Natural killer cell (primary cell): Measurements from ENCODE around the gene EFHC1. TPM values are rescaled to one million over a fixed set of nuclear protein-coding genes. Genes with fewer than 3 reads are reported as not detected.

Experiments
- ATAC-seq, 3 donors: fragments of 150-1000 bp in 2 of 3; fragments of 200-7000 bp in 1 of 3; cut with Tn5 transposase; 1 replicate in 1 of 3; 2 replicates in 2 of 3; pipeline ENCODE4 v1.10.0; 2021; ENCODE audit warnings: mild to moderate bottlenecking in 2 of 3, moderate library complexity in 2 of 3
- DNase-seq, 2 donors: peaks; one replicate each; pipeline versions ENCODE4 v3.0.0 to v3.0.0-alpha.2; 2013 to 2021; ENCODE audit warnings: mixed read lengths in 1 of 2
- H3K27ac ChIP-seq: one replicate; pipeline ENCODE4 v1.5.1; 2013; ENCODE audit warnings: mild to moderate bottlenecking, low read length
- H3K27me3 ChIP-seq: one replicate; pipeline ENCODE4 v1.6.1; 2013; ENCODE audit warnings: low read length; ENCODE audit not compliant: control insufficient read depth, insufficient read depth
- H3K36me3 ChIP-seq: one replicate; pipeline ENCODE4 v1.6.1; 2013; ENCODE audit warnings: low read length; ENCODE audit not compliant: control insufficient read depth, insufficient read depth
- H3K4me1 ChIP-seq: one replicate; pipeline ENCODE4 v1.6.1; 2013; ENCODE audit warnings: low read length; ENCODE audit not compliant: control insufficient read depth, insufficient read depth
- H3K4me3 ChIP-seq: one replicate; pipeline ENCODE4 v1.5.1; 2013; ENCODE audit warnings: low read length
- H3K9me3 ChIP-seq: one replicate; pipeline ENCODE4 v1.6.1; 2013; ENCODE audit warnings: low read length; ENCODE audit not compliant: control insufficient read depth, insufficient read depth
- H3K27ac Mint-ChIP-seq, 2 donors: one replicate each; pipeline ENCODE4 v1.8.0; 2022; ENCODE audit warnings: mild to moderate bottlenecking in 2 of 2, mixed read lengths in 2 of 2, moderate library complexity in 1 of 2
- H3K27me3 Mint-ChIP-seq, 2 donors: one replicate each; pipeline ENCODE4 v1.8.0; 2022; ENCODE audit warnings: low read depth in 2 of 2, mixed read lengths in 2 of 2
- H3K36me3 Mint-ChIP-seq: one replicate; pipeline ENCODE4 v1.8.0; 2022; ENCODE audit warnings: mixed read lengths
- H3K4me1 Mint-ChIP-seq, 2 donors: one replicate each; pipeline ENCODE4 v1.8.0; 2022; ENCODE audit warnings: mixed read lengths in 2 of 2
- H3K4me3 Mint-ChIP-seq: one replicate; pipeline ENCODE4 v1.8.0; 2022; ENCODE audit warnings: mild to moderate bottlenecking, moderate library complexity, mixed read lengths
- H3K9me3 Mint-ChIP-seq, 2 donors: one replicate each; pipeline ENCODE4 v1.8.0; 2022; ENCODE audit warnings: mixed read lengths in 2 of 2
- CTCF ChIP-seq: fragments of 200-600 bp; IDR thresholded peaks from one replicate; pipeline ENCODE4 v1.8.0; 2022; ENCODE audit warnings: antibody characterized with exemption
- WGBS: methylation state at CpG from one replicate; pipeline ENCODE4 v1.1.7; 2013; ENCODE audit warnings: missing lambda C conversion rate; ENCODE audit not compliant: insufficient coverage; 5-methylcytosine and 5-hydroxymethylcytosine counted together
- intact Hi-C: fragments of 100-400 bp; cut with micrococcal nuclease; formaldehyde crosslinking; loops from one replicate; pipeline ENCODE4 v1.14.2; 2022
- total RNA-seq, 4 donors: library from RNA; stranded (reverse); fragments of 120-200 nt in 1 of 4; gene quantifications; one replicate each; pipeline versions ENCODE4 v1.2.3 to v1.2.4, GENCODE V29; 2013 to 2022

The EFHC1 gene
- total RNA-seq, 3 donors from 2014 or later (not counting 1 experiment from before 2014, with no cell fraction given): 10.7 to 20.9 (median 13.7) TPM

- Mint-ChIP-seq H3K27ac (peak overlapping the region; percentile 50 to 73), H3K9me3 (no peaks in the 10 kb centered on the region), H3K36me3 (no peaks in the 10 kb centered on the region), H3K4me3 (no peak overlapping the region), H3K27me3 (no peaks in the 10 kb centered on the region), H3K4me1 (peaks cover 51 to 67% of the 10 kb centered on the region in 2 donors)
- 28% methylated on average over 5 of the region's 5 CpGs for WGBS
- Histone ChIP-seq H3K36me3 (peaks cover 4% of the 10 kb centered on the region), H3K27me3 (no peaks in the 10 kb centered on the region), H3K4me3 (no peak overlapping the region), H3K27ac (no peak overlapping the region), H3K4me1 (peaks cover 43% of the 10 kb centered on the region), H3K9me3 (no peaks in the 10 kb centered on the region)
- no peak for TF ChIP-seq CTCF
- intact Hi-C loops: no loop called here
- ATAC-seq: peak in 1 of 3 donors; percentile 28
- DNase-seq: peak in 1 of 2 donors; percentile 23
Observed at GRCh38 chr6:52535711-52536423, 115.7 kb downstream of the EFHC1 start.

GRCh38 chr6:52536424-52536916, 116.3 kb downstream of the EFHC1 start:
- TF ChIP-seq CTCF: no peak
- H3K27me3 ChIP-seq: no peaks in the 10 kb centered on the region

DNA sequence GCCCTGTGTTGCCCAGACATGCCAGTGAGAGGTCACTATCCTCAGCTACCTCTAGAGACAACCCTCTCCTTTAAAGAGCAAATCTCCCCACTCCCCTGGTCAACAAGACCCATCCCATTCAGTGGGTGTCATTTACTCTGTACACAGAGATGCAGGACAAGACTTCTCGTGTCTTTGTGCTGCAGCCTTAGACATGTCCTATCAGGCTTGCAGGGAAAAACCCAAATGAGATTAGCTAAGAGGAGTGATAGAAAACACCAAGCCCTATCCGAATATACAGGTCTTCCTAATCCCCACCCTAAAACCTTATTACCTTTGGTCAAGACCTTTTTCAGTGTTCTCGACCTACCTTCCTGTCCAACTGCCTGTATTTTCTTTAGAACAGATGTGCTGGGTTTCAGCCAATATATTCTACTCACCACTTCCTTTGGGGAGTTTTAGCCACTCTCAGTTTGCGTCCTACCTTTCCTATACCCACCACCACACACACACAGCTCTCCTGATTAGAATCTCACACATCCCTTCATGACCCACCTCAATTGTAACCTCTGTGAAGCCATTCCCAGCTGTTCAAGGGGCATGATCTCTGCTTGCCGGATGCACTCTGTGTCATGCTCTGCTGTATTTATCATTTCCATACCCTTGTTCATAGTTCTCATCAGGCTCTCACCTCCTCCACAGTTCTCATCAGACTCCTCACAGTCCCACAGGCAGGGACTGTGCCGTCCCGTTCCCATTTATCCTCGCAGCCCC, 117.0 kb downstream of the EFHC1 start:
- H3K27ac Mint-ChIP-seq: peak overlapping the region; percentile 34 to 68

More at GRCh38 chr6:52536424-52536916, 116.3 kb downstream of the EFHC1 start:
- Mint-ChIP-seq H3K4me3 (no peak overlapping the region), H3K27me3 (no peaks in the 10 kb centered on the region), H3K4me1 (peaks cover 51 to 65% of the 10 kb centered on the region in 2 donors), H3K9me3 (no peaks in the 10 kb centered on the region), H3K36me3 (no peaks in the 10 kb centered on the region), H3K27ac (no peak overlapping the region)
- Histone ChIP-seq H3K36me3 (peaks cover 4% of the 10 kb centered on the region), H3K9me3 (no peaks in the 10 kb centered on the region), H3K27ac (no peak overlapping the region), H3K4me3 (no peak overlapping the region), H3K4me1 (peaks cover 43% of the 10 kb centered on the region)
- intact Hi-C loops: no loop called here
- 82% methylated on average over 6 of the region's 6 CpGs for WGBS
- ATAC-seq: peak in 1 of 3 donors; percentile 21
- DNase-seq: no peak

More for the DNA sequence above, 117.0 kb downstream of the EFHC1 start:
- Histone ChIP-seq H3K4me3 (no peak overlapping the region), H3K27ac (no peak overlapping the region), H3K9me3 (no peaks in the 10 kb centered on the region), H3K36me3 (peaks cover 4% of the 10 kb centered on the region), H3K4me1 (peaks cover 43% of the 10 kb centered on the region), H3K27me3 (no peaks in the 10 kb centered on the region)
- 38% methylated on average over 8 of the region's 8 CpGs for WGBS
- no peaks in the 10 kb centered on the region for H3K9me3 Mint-ChIP-seq
- peak overlapping the region; percentile 28 for H3K4me3 Mint-ChIP-seq
- no peak for TF ChIP-seq CTCF
- H3K36me3 Mint-ChIP-seq: no peaks in the 10 kb centered on the region
- H3K27me3 Mint-ChIP-seq: no peaks in the 10 kb centered on the region
- intact Hi-C loops: no loop called here
- DNase-seq (peak in 1 of 2 donors; percentile 15), ATAC-seq (peak; percentile 50 to 62 (median 58))
- H3K4me1 Mint-ChIP-seq: peaks cover 51 to 61% of the 10 kb centered on the region in 2 donors
